CD4-positive, alpha-beta T cell treated with Interleukin-6 at 100 ng/mL for 8 hours (primary cell): ENCODE data around the gene SNAI1.

ENCODE experiments used
- DNase-seq: peaks from one replicate; pipeline ENCODE4 v3.0.0-alpha.2; 2020; ENCODE audit warnings: mixed read lengths, low spot score

The SNAI1 gene

GRCh38 chr20:50013976-50014375 lies 31.2 kb downstream of the SNAI1 start:
- DNase-seq: no peak

- no peak for DNase-seq
Measured at GRCh38 chr20:50014570-50015562, 32.1 kb downstream of the SNAI1 start.

- no peak for DNase-seq
Measured at GRCh38 chr20:50015636-50015992, 32.8 kb downstream of the SNAI1 start.

- DNase-seq: no peak
Measured at GRCh38 chr20:50015993-50016770, 33.4 kb downstream of the SNAI1 start.

GRCh38 chr20:50017160-50017559 lies 34.4 kb downstream of the SNAI1 start:
- no peak for DNase-seq

- DNase-seq: no peak
Measured at GRCh38 chr20:50017576-50018248, 34.9 kb downstream of the SNAI1 start.

GRCh38 chr20:50019466-50020256 lies 36.9 kb downstream of the SNAI1 start:
- no peak for DNase-seq

- no peak for DNase-seq
Measured at GRCh38 chr20:50020288-50020687, 37.5 kb downstream of the SNAI1 start.

GRCh38 chr20:50022676-50023075 lies 39.9 kb downstream of the SNAI1 start:
- DNase-seq: no peak

GRCh38 chr20:50023116-50023805 lies 40.5 kb downstream of the SNAI1 start:
- DNase-seq: no peak

- DNase-seq: no peak
Measured at GRCh38 chr20:50026746-50027575, 44.2 kb downstream of the SNAI1 start.

- no peak for DNase-seq
Measured at GRCh38 chr20:50027611-50028105, 44.9 kb downstream of the SNAI1 start.

- no peak for DNase-seq
Measured at GRCh38 chr20:50029083-50029696, 46.4 kb downstream of the SNAI1 start.

- DNase-seq: no peak
Measured at GRCh38 chr20:50029697-50030461, 47.1 kb downstream of the SNAI1 start.

- no peak for DNase-seq
Measured at GRCh38 chr20:50032955-50033666, 50.3 kb downstream of the SNAI1 start.

GRCh38 chr20:50034567-50035180 lies 51.9 kb downstream of the SNAI1 start:
- DNase-seq: no peak

- no peak for DNase-seq
Measured at GRCh38 chr20:50036703-50037102, 53.9 kb downstream of the SNAI1 start.

- DNase-seq: no peak
Measured at GRCh38 chr20:50037123-50037522, 54.3 kb downstream of the SNAI1 start.
